AG20443 (cell line): ENCODE measurements around the gene SNF8.
A peak's percentile ranks its signal among the peaks of the same experiment; 100 is the strongest.
"Not testable (repeated sequence)": the region's sequence is repeated elsewhere in the genome, so short reads cannot be mapped to it uniquely, and the experiment has no call there.

Experiments used
- DNase-seq: peaks from one replicate; pipeline ENCODE4 v3.0.0; 2012; ENCODE audit warnings: low spot score, mixed read lengths

SNF8 gene

GRCh38 chr17:48944515-48945260 lies at the start of gene SNF8:
SNF8 (minus strand) TSS chr17:48944842; CDS start chr17:48944734, 108 bp downstream.
- DNase-seq = peak; percentile 98

- no peak for DNase-seq
Observed at GRCh38 chr17:48993951-48994350, 49.3 kb upstream of the SNF8 start.

GRCh38 chr17:48993305-48993704 lies 48.7 kb upstream of the SNF8 start:
- DNase-seq = no peak

- DNase-seq = no peak
Observed at GRCh38 chr17:48992444-48992843, 47.8 kb upstream of the SNF8 start.

- no peak for DNase-seq
Observed at GRCh38 chr17:48990882-48991357, 46.3 kb upstream of the SNF8 start.

- no peak for DNase-seq
Observed at GRCh38 chr17:48989100-48989499, 44.5 kb upstream of the SNF8 start.

GRCh38 chr17:48985436-48986245 lies 41.0 kb upstream of the SNF8 start:
- no peak for DNase-seq

- no peak for DNase-seq
Observed at GRCh38 chr17:48981927-48982539, 37.4 kb upstream of the SNF8 start.

- no peak for DNase-seq
Observed at GRCh38 chr17:48973806-48974205, 29.2 kb upstream of the SNF8 start.

GRCh38 chr17:48972749-48973097 lies 28.1 kb upstream of the SNF8 start:
- no peak for DNase-seq

- no peak for DNase-seq
Observed at GRCh38 chr17:48970865-48971687, 26.4 kb upstream of the SNF8 start.

- no peak for DNase-seq
Observed at GRCh38 chr17:48970224-48970623, 25.6 kb upstream of the SNF8 start.

- peak; percentile 79 for DNase-seq
Observed at GRCh38 chr17:48961516-48962233, 17.0 kb upstream of the SNF8 start.

- DNase-seq = no peak
Observed at GRCh38 chr17:48960834-48961515, 16.3 kb upstream of the SNF8 start.

GRCh38 chr17:48954300-48954755 lies 9.7 kb upstream of the SNF8 start:
- peak; percentile 40 for DNase-seq

GRCh38 chr17:48952904-48953303 lies 8.3 kb upstream of the SNF8 start:
- DNase-seq = no peak

GRCh38 chr17:48951572-48951971 lies 6.9 kb upstream of the SNF8 start:
- DNase-seq = no peak

- DNase-seq = not testable (repeated sequence)
Observed at GRCh38 chr17:48945261-48945651, 614 bp upstream of the SNF8 start.

- no peak for DNase-seq
Observed at GRCh38 chr17:48933035-48933434, 11.6 kb downstream of the SNF8 start.

GRCh38 chr17:48930435-48930873 lies 14.2 kb downstream of the SNF8 start:
- DNase-seq = no peak

- no peak for DNase-seq
Observed at GRCh38 chr17:48929812-48930165, 14.9 kb downstream of the SNF8 start.
